GM12878 (cell line): Measurements from ENCODE around the gene RECK. TPM values are rescaled to one million over a fixed set of nuclear protein-coding genes. Genes with fewer than 3 reads are reported as not detected.

ENCODE experiments used
- CEBPZ ChIP-seq: fragments of 150-350 bp; IDR thresholded peaks from 2 replicates; pipeline ENCODE4 v1.6.1; 2016; ENCODE audit warnings: low read depth, low read length
- CUX1 ChIP-seq: IDR thresholded peaks from 2 replicates; pipeline ENCODE4 v1.6.1; 2012; ENCODE audit warnings: improper control_type of control experiment, low read depth, low read length; ENCODE audit not compliant: insufficient replicate concordance
- E2F4 ChIP-seq: IDR thresholded peaks from 2 replicates; pipeline ENCODE4 v1.6.1; 2012; ENCODE audit warnings: low read depth, low read length, improper control_type of control experiment
- PAX5 ChIP-seq: IDR thresholded peaks from 2 replicates; pipeline ENCODE4 v1.6.1; 2011; ENCODE audit warnings: low read depth, low read length, borderline replicate concordance
- RAD51 ChIP-seq: fragments of 450-650 bp; IDR thresholded peaks from 2 replicates; pipeline ENCODE4 v1.6.1; 2016; ENCODE audit warnings: moderate library complexity, mild to moderate bottlenecking, inconsistent platforms
- SIX5 ChIP-seq: IDR thresholded peaks from 2 replicates; pipeline ENCODE4 v1.6.1; 2011; ENCODE audit warnings: mild to moderate bottlenecking, low read depth, low read length, moderate library complexity; ENCODE audit not compliant: severe bottlenecking
- SMARCA5 ChIP-seq: fragments of 450-650 bp; IDR thresholded peaks from 2 replicates; pipeline ENCODE4 v1.6.1; 2017; ENCODE audit warnings: mild to moderate bottlenecking
- YY1 ChIP-seq: IDR thresholded peaks from 2 replicates; pipeline ENCODE4 v1.6.1; 2011; ENCODE audit warnings: low read depth, mild to moderate bottlenecking, low read length
- polyA plus RNA-seq, 11 experiments: library from polyadenylated mRNA; depleted of rRNA in 4 of 11; unstranded in 6 of 11; stranded (reverse) in 5 of 11; fragments of >200 nt; fragmentation: Nextera tagmentation in 4 of 11; fragmentation: Illumina TruSeq in 1 of 11; extraction: Ambion mirVana in 4 of 11; extraction: Trizol in 1 of 11; gene quantifications; 1 replicate in 1 of 11; 2 replicates in 10 of 11; pipeline versions ENCODE4 v1.2.1 to v1.2.3, GENCODE V29; 2011 to 2016; ENCODE audit warnings: inconsistent platforms in 2 of 11, missing spikeins in 2 of 11, low read depth in 1 of 11
- total RNA-seq, 4 experiments: library from RNA; depleted of rRNA in 3 of 4; stranded (reverse); fragments of >200 nt in 3 of 4; fragmentation: Illumina TruSeq in 1 of 4; extraction: Trizol in 1 of 4; gene quantifications; 2 replicates each; pipeline versions ENCODE4 v1.2.1 to v1.2.3, GENCODE V29; 2013 to 2021

The RECK gene
- total and polyA plus RNA-seq, 10 of the 15 experiments (the other 5 are each of a cell fraction or from before 2014, with no cell fraction given), result 0.02 to 0.40 (median 0.13) TPM

- TF ChIP-seq CEBPZ (no peak), PAX5 (no peak), RAD51 (no peak), YY1 (no peak), CUX1 (no peak), SMARCA5 (no peak), SIX5 (no peak), E2F4 (no peak)
These were observed 17.6 kb upstream of the RECK start (continued) for GRCh38 chr9:36018891-36019720.
